Measurements from ENCODE around the gene EPHA6.

The EPHA6 gene

GRCh38 chr3:97699889-97700288 lies 885.5 kb downstream of the EPHA6 start:
- DNase-seq (ENCODE audit: low read depth in 2 of 2), result no peak

GRCh38 chr3:97705764-97706163 lies 891.4 kb downstream of the EPHA6 start:
- no peak for DNase-seq (ENCODE audit: low read depth in 2 of 2)

- no peak for DNase-seq (ENCODE audit: low read depth in 2 of 2)
Observed at GRCh38 chr3:97706226-97706625, 891.8 kb downstream of the EPHA6 start.

GRCh38 chr3:97711654-97712053 lies 897.3 kb downstream of the EPHA6 start:
- no peak for DNase-seq (ENCODE audit: low read depth in 2 of 2)

GRCh38 chr3:97712919-97713318 lies 898.5 kb downstream of the EPHA6 start:
- DNase-seq (ENCODE audit: low read depth in 2 of 2), result no peak

GRCh38 chr3:97713634-97714033 lies 899.2 kb downstream of the EPHA6 start:
- no peak for DNase-seq (ENCODE audit: low read depth in 2 of 2)

GRCh38 chr3:97719156-97719821 lies 904.9 kb downstream of the EPHA6 start:
- DNase-seq (ENCODE audit: low read depth in 2 of 2), result peak; percentile 52 to 54

GRCh38 chr3:97720417-97720816 lies 906.0 kb downstream of the EPHA6 start:
- DNase-seq (ENCODE audit: low read depth in 2 of 2), result no peak

- DNase-seq (ENCODE audit: low read depth in 2 of 2), result no peak
Observed at GRCh38 chr3:97721446-97721845, 907.1 kb downstream of the EPHA6 start.

GRCh38 chr3:97736928-97737327 lies 922.5 kb downstream of the EPHA6 start:
- DNase-seq (ENCODE audit: low read depth in 2 of 2), result no peak

GRCh38 chr3:97738761-97739160 lies 924.4 kb downstream of the EPHA6 start:
- DNase-seq (ENCODE audit: low read depth in 2 of 2), result no peak

GRCh38 chr3:97742036-97742435 lies 927.6 kb downstream of the EPHA6 start:
- DNase-seq (ENCODE audit: low read depth in 2 of 2), result no peak

- DNase-seq (ENCODE audit: low read depth in 2 of 2), result no peak
Observed at GRCh38 chr3:97744289-97744688, 929.9 kb downstream of the EPHA6 start.

GRCh38 chr3:97763586-97764406 lies 949.4 kb downstream of the EPHA6 start:
- DNase-seq (ENCODE audit: low read depth in 2 of 2), result no peak

- DNase-seq (ENCODE audit: low read depth in 2 of 2), result peak; percentile 57 to 68
Observed at GRCh38 chr3:97764407-97765238, 950.2 kb downstream of the EPHA6 start, which contains the start of gene ARL6. ARL6 (plus strand) TSS chr3:97764758; CDS start chr3:97768108, 3,350 bp downstream.

- no peak for DNase-seq (ENCODE audit: low read depth in 2 of 2)
Observed at GRCh38 chr3:97765336-97765735, 950.9 kb downstream of the EPHA6 start.

GRCh38 chr3:97772926-97773325 lies 958.5 kb downstream of the EPHA6 start:
- DNase-seq (ENCODE audit: low read depth in 2 of 2), result no peak

- DNase-seq (ENCODE audit: low read depth in 2 of 2), result no peak
Observed at GRCh38 chr3:97778152-97778551, 963.8 kb downstream of the EPHA6 start.

- no peak for DNase-seq (ENCODE audit: low read depth in 2 of 2)
Observed at GRCh38 chr3:97793420-97794019, 979.1 kb downstream of the EPHA6 start.

- no peak for DNase-seq (ENCODE audit: low read depth in 2 of 2)
Observed at GRCh38 chr3:97795951-97796350, 981.6 kb downstream of the EPHA6 start.
